Dendritic cell treated with granulocyte-macrophage colony-stimulating factor and Interleukin-4, amounts not matched to agents 40 ng/mL and 50 ng/mL, for 4 days (primary cell): ENCODE measurements around the gene FAM131C.

Experiments used
- H3K27ac Mint-ChIP-seq: one replicate; pipeline ENCODE4 v1.8.0; 2022; ENCODE audit warnings: mild to moderate bottlenecking, mixed read lengths
- H3K27me3 Mint-ChIP-seq: one replicate; pipeline ENCODE4 v1.8.0; 2022; ENCODE audit warnings: mild to moderate bottlenecking, mixed read lengths
- H3K36me3 Mint-ChIP-seq: one replicate; pipeline ENCODE4 v1.8.0; 2022; ENCODE audit warnings: low read depth, mixed read lengths
- H3K4me1 Mint-ChIP-seq: one replicate; pipeline ENCODE4 v1.8.0; 2022; ENCODE audit warnings: low read depth, mixed read lengths
- H3K4me3 Mint-ChIP-seq: one replicate; pipeline ENCODE4 v1.8.0; 2022; ENCODE audit warnings: mild to moderate bottlenecking, moderate library complexity, mixed read lengths
- H3K9me3 Mint-ChIP-seq: one replicate; pipeline ENCODE4 v1.8.0; 2022; ENCODE audit warnings: mixed read lengths
- intact Hi-C: fragments of 100-400 bp; cut with micrococcal nuclease; formaldehyde crosslinking; loops from one replicate; pipeline ENCODE4 v1.15.0; 2022

Gene FAM131C

DNA sequence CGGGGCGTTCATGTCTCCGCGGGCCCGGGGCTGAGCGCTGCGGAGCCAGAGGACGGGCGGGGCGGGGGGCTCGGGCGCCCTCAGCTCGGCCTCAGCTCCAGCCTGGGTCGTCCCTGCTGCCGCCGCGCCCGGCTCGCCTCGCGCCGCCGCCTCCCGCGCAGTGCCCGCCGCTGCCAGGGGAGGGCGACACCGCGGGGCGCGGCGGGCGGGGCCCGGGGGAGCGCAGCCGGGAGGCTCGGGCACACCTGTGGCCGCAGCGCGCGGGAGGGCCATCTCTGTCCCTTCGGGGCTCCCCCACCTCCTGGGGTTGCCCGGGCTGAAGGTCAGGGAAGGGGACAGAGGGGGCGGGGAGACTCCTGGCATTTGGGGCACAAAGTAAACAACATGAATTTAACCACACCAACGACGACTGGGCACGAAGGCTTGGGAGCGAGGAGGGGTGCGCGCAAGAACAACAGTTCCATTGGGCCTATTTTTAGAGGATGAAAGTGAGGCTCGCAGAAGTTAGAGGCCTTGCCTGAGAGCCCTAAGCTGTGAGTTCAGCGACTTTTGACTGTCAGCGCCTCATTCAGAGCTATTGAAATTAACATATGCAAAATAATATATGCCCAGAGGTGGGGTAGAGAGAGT is at the start of gene FAM131C:
Gene FAM131C, minus strand, starts transcription at position 162 of the 630 bp plus-strand sequence. CDS start 209 bp downstream, outside the sequence.
- Mint-ChIP-seq H3K36me3 (no peaks in the 10 kb centered on the region), H3K9me3 (no peaks in the 10 kb centered on the region), H3K4me1 (peaks cover 5% of the 10 kb centered on the region), H3K4me3 (no peak within 1 kb of the TSS), H3K27me3 (peaks cover 56% of the 10 kb centered on the region), H3K27ac (no peak within 1 kb of the TSS)
- intact Hi-C loops: no loop called here

DNA sequence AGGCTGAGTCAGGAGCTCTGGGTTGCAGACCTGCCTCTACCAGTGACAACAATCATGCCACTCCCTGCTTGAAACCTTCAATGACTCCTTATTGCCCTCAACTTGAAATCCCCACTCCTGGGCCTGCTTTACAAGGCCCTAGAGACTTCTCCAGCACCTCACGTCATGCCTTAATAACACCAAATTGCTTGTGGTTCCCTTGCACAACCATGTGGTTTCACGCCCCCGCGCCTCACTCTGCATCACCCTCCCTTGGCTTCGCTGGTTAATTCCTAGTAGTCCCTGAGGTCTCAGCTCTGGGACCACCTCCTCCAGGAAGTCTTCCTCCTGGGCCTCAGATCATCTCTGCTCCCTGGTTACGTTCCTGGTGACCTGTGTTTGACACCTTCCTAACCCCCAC is 49.5 kb upstream of the FAM131C start:
- Mint-ChIP-seq H3K9me3 (no peaks in the 10 kb centered on the region), H3K36me3 (no peaks in the 10 kb centered on the region), H3K4me3 (no peak overlapping the region), H3K4me1 (peaks cover 10% of the 10 kb centered on the region), H3K27me3 (peaks cover 53% of the 10 kb centered on the region), H3K27ac (no peak overlapping the region)
- intact Hi-C loops: no loop called here

GRCh38 chr1:16122350-16122881 is 49.0 kb upstream of the FAM131C start:
- H3K4me1 Mint-ChIP-seq: peaks cover 10% of the 10 kb centered on the region
- H3K4me3 Mint-ChIP-seq: no peak overlapping the region
- intact Hi-C loops: no loop called here
- H3K9me3 Mint-ChIP-seq: no peaks in the 10 kb centered on the region
- H3K27me3 Mint-ChIP-seq: peaks cover 50% of the 10 kb centered on the region
- H3K27ac Mint-ChIP-seq: no peak overlapping the region
- H3K36me3 Mint-ChIP-seq: no peaks in the 10 kb centered on the region

DNA sequence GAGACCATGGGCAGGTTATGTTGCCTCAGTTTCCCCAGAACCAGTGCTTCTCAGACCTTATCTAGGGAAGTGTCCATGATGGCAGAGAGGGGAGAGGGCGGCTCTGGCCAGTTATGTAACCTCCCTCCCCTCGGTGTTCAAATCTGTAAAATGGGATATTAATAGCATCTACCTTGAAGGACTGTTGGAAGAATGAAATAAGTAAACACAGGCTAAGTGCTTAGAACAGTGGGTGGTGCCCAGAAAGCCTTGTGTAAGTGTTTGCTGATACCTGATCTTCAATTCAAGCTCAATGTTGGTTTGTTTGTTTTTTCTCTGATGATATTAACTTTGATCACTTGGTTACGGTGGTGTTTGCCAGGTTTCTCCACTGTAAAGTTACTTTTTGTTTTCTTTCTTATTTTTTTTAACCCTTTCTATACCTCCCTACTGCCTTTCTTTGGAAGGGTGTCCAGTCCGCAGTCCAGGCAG is 47.5 kb upstream of the FAM131C start:
- H3K9me3 Mint-ChIP-seq: no peaks in the 10 kb centered on the region
- no peaks in the 10 kb centered on the region for H3K36me3 Mint-ChIP-seq
- peaks cover 10% of the 10 kb centered on the region for H3K4me1 Mint-ChIP-seq
- H3K4me3 Mint-ChIP-seq: no peak overlapping the region
- H3K27me3 Mint-ChIP-seq: peaks cover 42% of the 10 kb centered on the region
- no peak overlapping the region for H3K27ac Mint-ChIP-seq
- intact Hi-C loops: no loop called here

GRCh38 chr1:16120407-16120806 is 47.0 kb upstream of the FAM131C start:
- H3K9me3 Mint-ChIP-seq: no peaks in the 10 kb centered on the region
- intact Hi-C loops: no loop called here
- no peaks in the 10 kb centered on the region for H3K36me3 Mint-ChIP-seq
- H3K27me3 Mint-ChIP-seq: peaks cover 36% of the 10 kb centered on the region
- H3K4me1 Mint-ChIP-seq: peaks cover 10% of the 10 kb centered on the region
- H3K4me3 Mint-ChIP-seq: no peak overlapping the region
- H3K27ac Mint-ChIP-seq: no peak overlapping the region

DNA sequence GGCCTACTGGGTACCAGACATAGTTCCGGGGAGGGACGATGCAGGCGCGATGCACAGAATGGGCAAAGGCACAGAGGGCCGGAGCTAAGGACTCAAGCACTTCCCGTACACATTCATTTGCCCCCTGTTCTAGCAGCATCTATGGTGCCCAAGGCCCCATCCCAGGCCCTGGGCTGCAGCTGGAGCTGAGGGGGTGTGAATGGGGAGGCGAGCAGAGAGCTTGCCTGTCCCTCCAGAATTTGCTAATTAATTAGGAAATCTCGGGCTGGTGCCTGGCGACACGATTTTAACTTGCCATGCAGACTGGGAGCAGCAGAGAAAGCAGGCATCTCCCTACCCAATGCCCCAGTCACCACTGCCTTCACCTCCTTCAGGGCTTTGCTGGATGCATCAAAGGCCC is 46.5 kb upstream of the FAM131C start:
- Mint-ChIP-seq H3K36me3 (no peaks in the 10 kb centered on the region), H3K27me3 (peaks cover 35% of the 10 kb centered on the region), H3K27ac (no peak overlapping the region), H3K4me1 (peaks cover 10% of the 10 kb centered on the region), H3K4me3 (no peak overlapping the region), H3K9me3 (no peaks in the 10 kb centered on the region)
- intact Hi-C loops: no loop called here

- Mint-ChIP-seq H3K27ac (no peak overlapping the region), H3K4me1 (peaks cover 10% of the 10 kb centered on the region), H3K4me3 (no peak overlapping the region), H3K36me3 (no peaks in the 10 kb centered on the region), H3K9me3 (no peaks in the 10 kb centered on the region), H3K27me3 (peaks cover 31% of the 10 kb centered on the region)
- intact Hi-C loops: no loop called here
Observed at GRCh38 chr1:16119504-16119903, 46.1 kb upstream of the FAM131C start.

- no peaks in the 10 kb centered on the region for H3K9me3 Mint-ChIP-seq
- H3K4me3 Mint-ChIP-seq: no peak overlapping the region
- peaks cover 25% of the 10 kb centered on the region for H3K27me3 Mint-ChIP-seq
- intact Hi-C loops: no loop called here
- H3K27ac Mint-ChIP-seq: no peak overlapping the region
- peaks cover 10% of the 10 kb centered on the region for H3K4me1 Mint-ChIP-seq
- no peaks in the 10 kb centered on the region for H3K36me3 Mint-ChIP-seq
Observed at GRCh38 chr1:16118706-16119105, 45.3 kb upstream of the FAM131C start.

DNA sequence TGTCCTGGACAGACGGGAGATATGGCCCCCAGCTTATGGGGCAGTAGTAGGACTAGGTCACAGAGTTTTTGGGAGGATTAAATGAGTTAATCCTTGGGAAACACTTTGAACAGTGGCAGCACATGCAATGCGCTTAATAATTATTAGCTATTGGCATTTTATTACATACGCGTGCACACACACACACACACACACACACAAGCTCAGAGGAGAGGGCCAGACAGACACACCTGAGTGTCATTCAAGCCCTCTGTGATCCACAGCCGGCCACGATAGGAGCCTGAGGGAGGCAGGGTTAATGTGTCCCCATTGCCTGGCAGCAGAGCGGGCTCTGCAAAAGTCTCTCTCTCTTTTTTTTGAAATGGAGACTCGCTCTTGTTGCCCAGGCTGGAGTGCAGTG is 44.5 kb upstream of the FAM131C start:
- H3K27me3 Mint-ChIP-seq: peaks cover 19% of the 10 kb centered on the region
- H3K27ac Mint-ChIP-seq: no peak overlapping the region
- intact Hi-C loops: no loop called here
- H3K36me3 Mint-ChIP-seq: no peaks in the 10 kb centered on the region
- peaks cover 6% of the 10 kb centered on the region for H3K4me1 Mint-ChIP-seq
- no peak overlapping the region for H3K4me3 Mint-ChIP-seq
- no peaks in the 10 kb centered on the region for H3K9me3 Mint-ChIP-seq

GRCh38 chr1:16117369-16117768 is 43.9 kb upstream of the FAM131C start:
- intact Hi-C loops: no loop called here

DNA sequence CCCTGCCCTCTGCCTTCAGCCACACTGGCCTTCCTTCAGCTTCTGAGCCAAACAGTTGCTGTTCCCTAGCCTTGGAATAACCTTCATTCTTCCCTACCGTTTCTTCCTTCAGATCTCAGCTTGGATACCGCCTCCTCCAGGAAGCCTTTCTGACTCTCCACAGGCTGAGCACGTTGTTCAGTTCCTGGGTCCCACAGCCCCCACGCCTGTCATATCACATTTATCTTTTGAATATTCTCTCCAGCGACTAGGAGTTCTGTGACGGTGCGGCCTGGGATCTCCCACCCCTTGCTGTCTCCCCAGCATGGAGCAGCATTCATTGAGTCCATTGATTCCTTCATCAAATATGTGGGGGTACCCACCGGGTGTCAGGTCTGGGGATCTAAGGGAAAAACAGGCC is 43.2 kb upstream of the FAM131C start:
- H3K27ac Mint-ChIP-seq: no peak overlapping the region
- H3K27me3 Mint-ChIP-seq: peaks cover 19% of the 10 kb centered on the region
- intact Hi-C loops: no loop called here
- no peaks in the 10 kb centered on the region for H3K9me3 Mint-ChIP-seq
- H3K4me3 Mint-ChIP-seq: no peak overlapping the region
- no peaks in the 10 kb centered on the region for H3K36me3 Mint-ChIP-seq
- no peaks in the 10 kb centered on the region for H3K4me1 Mint-ChIP-seq

More at GRCh38 chr1:16117369-16117768, 43.9 kb upstream of the FAM131C start:
- H3K27ac Mint-ChIP-seq: no peak overlapping the region
- H3K27me3 Mint-ChIP-seq: peaks cover 16% of the 10 kb centered on the region
- no peaks in the 10 kb centered on the region for H3K9me3 Mint-ChIP-seq
- H3K36me3 Mint-ChIP-seq: no peaks in the 10 kb centered on the region
- no peaks in the 10 kb centered on the region for H3K4me1 Mint-ChIP-seq
- no peak overlapping the region for H3K4me3 Mint-ChIP-seq

GRCh38 chr1:16116002-16116401 is 42.6 kb upstream of the FAM131C start:
- intact Hi-C loops: no loop called here
- H3K4me3 Mint-ChIP-seq: no peak overlapping the region

GRCh38 chr1:16115468-16115983 is 42.1 kb upstream of the FAM131C start:
- intact Hi-C loops: no loop called here
- H3K4me3 Mint-ChIP-seq: no peak overlapping the region
- no peaks in the 10 kb centered on the region for H3K4me1 Mint-ChIP-seq
- H3K27me3 Mint-ChIP-seq: peaks cover 15% of the 10 kb centered on the region
- H3K36me3 Mint-ChIP-seq: no peaks in the 10 kb centered on the region
- no peak overlapping the region for H3K27ac Mint-ChIP-seq
- no peaks in the 10 kb centered on the region for H3K9me3 Mint-ChIP-seq

More at GRCh38 chr1:16116002-16116401, 42.6 kb upstream of the FAM131C start:
- H3K4me1 Mint-ChIP-seq: no peaks in the 10 kb centered on the region
- no peak overlapping the region for H3K27ac Mint-ChIP-seq
- H3K9me3 Mint-ChIP-seq: no peaks in the 10 kb centered on the region
- H3K27me3 Mint-ChIP-seq: peaks cover 19% of the 10 kb centered on the region
- no peaks in the 10 kb centered on the region for H3K36me3 Mint-ChIP-seq

DNA sequence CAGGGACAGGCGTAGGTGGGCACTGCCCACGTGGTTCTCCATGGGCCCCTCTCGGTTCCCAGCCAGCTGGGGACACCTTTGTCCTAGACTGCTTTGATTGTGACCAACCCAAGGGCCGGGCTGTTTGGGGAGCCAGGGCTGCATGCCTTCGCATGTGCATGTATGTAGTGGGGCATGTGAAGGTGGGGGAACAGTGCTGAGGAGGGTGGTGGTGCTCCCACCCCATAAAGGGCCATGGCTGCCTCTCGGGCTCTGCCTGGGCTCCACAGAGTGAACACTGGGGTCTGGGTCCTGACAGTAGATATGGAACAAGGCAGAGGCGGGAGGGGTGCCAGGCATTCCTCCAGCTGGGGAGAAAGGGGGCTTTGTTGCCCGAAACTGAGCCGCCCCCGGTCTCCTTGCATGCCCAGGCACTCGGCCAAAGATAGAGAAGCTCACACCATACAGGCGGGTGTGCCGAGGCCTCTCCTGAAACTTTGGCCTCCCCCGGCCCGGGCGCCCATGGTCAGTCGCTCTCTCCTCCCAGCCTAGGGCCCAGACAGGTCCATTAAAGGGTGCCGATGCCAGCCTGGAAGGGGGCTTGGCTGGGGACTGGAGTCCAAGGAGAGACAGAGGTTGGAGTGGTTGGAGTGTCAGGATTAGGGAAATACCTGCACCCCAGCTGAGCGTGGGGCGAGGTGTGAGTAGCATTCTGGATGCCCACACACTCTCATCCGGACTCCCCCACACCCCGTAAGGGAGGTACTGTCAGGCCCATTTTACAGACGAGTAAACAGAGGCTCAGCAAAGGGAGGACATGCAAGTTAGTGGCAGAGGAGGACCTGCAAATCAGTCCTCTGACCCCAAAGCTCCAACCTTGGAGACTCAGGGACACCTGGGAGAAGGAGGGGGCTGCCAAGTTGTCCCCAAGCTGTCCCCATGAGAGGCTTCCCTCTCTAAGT is 41.3 kb upstream of the FAM131C start:
- no peaks in the 10 kb centered on the region for H3K4me1 Mint-ChIP-seq
- no peaks in the 10 kb centered on the region for H3K36me3 Mint-ChIP-seq
- intact Hi-C loops: no loop called here
- H3K9me3 Mint-ChIP-seq: no peaks in the 10 kb centered on the region
- no peak overlapping the region for H3K4me3 Mint-ChIP-seq
- peaks cover 15% of the 10 kb centered on the region for H3K27me3 Mint-ChIP-seq
- no peak overlapping the region for H3K27ac Mint-ChIP-seq
